ENCODE data around the gene RELCH.
"Not testable (repeated sequence)": the region's sequence is repeated elsewhere in the genome, so short reads cannot be mapped to it uniquely, and the experiment has no call there.

Gene RELCH

GRCh38 chr18:62186774-62187542 is at the start of gene RELCH, which contains the start of gene PIGN:
RELCH (plus strand) TSS chr18:62187255; CDS start chr18:62187506, 251 bp downstream.
PIGN (minus strand) TSS chr18:62187056; CDS start chr18:62161353, 25,703 bp downstream.
- DNase-seq: peak; percentile 88 to 93

- DNase-seq: no peak
Measured at GRCh38 chr18:62138461-62139235, 48.4 kb upstream of the RELCH start.

GRCh38 chr18:62140259-62140658 is 46.8 kb upstream of the RELCH start:
- no peak for DNase-seq

GRCh38 chr18:62144338-62144737 is 42.7 kb upstream of the RELCH start:
- no peak for DNase-seq

- no peak for DNase-seq
Measured at GRCh38 chr18:62151068-62151771, 35.8 kb upstream of the RELCH start.

- no peak for DNase-seq
Measured at GRCh38 chr18:62152844-62153243, 34.2 kb upstream of the RELCH start.

- DNase-seq: no peak
Measured at GRCh38 chr18:62157843-62158242, 29.2 kb upstream of the RELCH start.

GRCh38 chr18:62164310-62164709 is 22.7 kb upstream of the RELCH start:
- DNase-seq: no peak

GRCh38 chr18:62164855-62165487 is 22.1 kb upstream of the RELCH start:
- no peak for DNase-seq

- DNase-seq: no peak
Measured at GRCh38 chr18:62165583-62165982, 21.5 kb upstream of the RELCH start.

- not testable (repeated sequence) for DNase-seq
Measured at GRCh38 chr18:62166524-62166923, 20.5 kb upstream of the RELCH start.

- DNase-seq: no peak
Measured at GRCh38 chr18:62170857-62171256, 16.2 kb upstream of the RELCH start.

- DNase-seq: no peak
Measured at GRCh38 chr18:62172298-62172697, 14.8 kb upstream of the RELCH start.

- DNase-seq: no peak
Measured at GRCh38 chr18:62175521-62175920, 11.5 kb upstream of the RELCH start.

- DNase-seq: no peak
Measured at GRCh38 chr18:62177271-62177670, 9.8 kb upstream of the RELCH start.

GRCh38 chr18:62179213-62179612 is 7.8 kb upstream of the RELCH start:
- no peak for DNase-seq

GRCh38 chr18:62182220-62182619 is 4.8 kb upstream of the RELCH start:
- no peak for DNase-seq

GRCh38 chr18:62183578-62184195 is 3.4 kb upstream of the RELCH start:
- DNase-seq: peak in 1 of 2 experiments; percentile 1

- no peak for DNase-seq
Measured at GRCh38 chr18:62186499-62186773, 619 bp upstream of the RELCH start.

- no peak for DNase-seq
Measured at GRCh38 chr18:62187543-62188510, 772 bp downstream of the RELCH start.

- no peak for DNase-seq
Measured at GRCh38 chr18:62189208-62189607, 2.2 kb downstream of the RELCH start.

Measured in NCI-H187 (cell line).